WTC11 (cell line): ENCODE data around the gene FAF1. TPM values are rescaled to one million over a fixed set of nuclear protein-coding genes. Genes with fewer than 3 reads are reported as not detected.

ENCODE experiments used
- ATAC-seq: fragments of 200-7000 bp; cut with Tn5 transposase; 2 replicates; pipeline ENCODE4 v1.10.0; 2021; ENCODE audit warnings: mild to moderate bottlenecking, moderate library complexity
- CTCF ChIA-PET: fragments of 300-600 bp; sonication (Branson Sonifier 250); formaldehyde crosslinking; loops from one replicate; lab custom pipeline; 2021; ENCODE audit warnings: antibody characterized with exemption; lab: Charles Lee
- POLR2A ChIA-PET: fragments of 350-600 bp; sonication (Branson Sonifier 250); formaldehyde crosslinking; loops from one replicate; lab custom pipeline; 2021; ENCODE audit warnings: antibody characterized with exemption; lab: Charles Lee
- DNase-seq: peaks from one replicate; pipeline ENCODE4 v3.0.0; 2021; ENCODE audit warnings: low spot score
- H3K27ac Mint-ChIP-seq: 2 replicates; pipeline ENCODE4 v1.8.0; 2021; ENCODE audit warnings: mixed read lengths
- H3K27me3 Mint-ChIP-seq: 2 replicates; pipeline ENCODE4 v1.8.0; 2021; ENCODE audit warnings: low read depth, mild to moderate bottlenecking, moderate library complexity, mixed read lengths
- H3K36me3 Mint-ChIP-seq: 2 replicates; pipeline ENCODE4 v1.8.0; 2021; ENCODE audit warnings: mixed read lengths
- H3K4me1 Mint-ChIP-seq: 2 replicates; pipeline ENCODE4 v1.8.0; 2022; ENCODE audit warnings: mixed read lengths
- H3K4me3 Mint-ChIP-seq: 2 replicates; pipeline ENCODE4 v1.8.0; 2021; ENCODE audit warnings: mild to moderate bottlenecking, moderate library complexity, mixed read lengths
- H3K9me3 Mint-ChIP-seq: 2 replicates; pipeline ENCODE4 v1.8.0; 2021; ENCODE audit warnings: mixed read lengths
- CBFB ChIP-seq: sonication (generic); formaldehyde crosslinking; IDR thresholded peaks from 2 replicates; pipeline ENCODE4 v1.8.1; 2022; ENCODE audit warnings: mild to moderate bottlenecking, low read depth, missing genetic modification reagents
- CREB1 ChIP-seq: sonication (generic); formaldehyde crosslinking; IDR thresholded peaks from 2 replicates; pipeline ENCODE4 v1.8.0; 2023; ENCODE audit warnings: mild to moderate bottlenecking, missing genetic modification reagents
- CREM ChIP-seq: sonication (generic); formaldehyde crosslinking; IDR thresholded peaks from 2 replicates; pipeline ENCODE4 v1.8.1; 2022; ENCODE audit warnings: mild to moderate bottlenecking, missing genetic modification reagents, moderate library complexity
- CTCF ChIP-seq: fragments of 200-600 bp; IDR thresholded peaks from 2 replicates; pipeline ENCODE4 v1.8.0; 2022; ENCODE audit warnings: antibody characterized with exemption
- FOXP4 ChIP-seq: sonication (generic); formaldehyde crosslinking; IDR thresholded peaks from 2 replicates; pipeline ENCODE4 v1.8.0; 2022; ENCODE audit warnings: mild to moderate bottlenecking, missing genetic modification reagents
- HMGXB4 ChIP-seq: sonication (generic); formaldehyde crosslinking; IDR thresholded peaks from 2 replicates; pipeline ENCODE4 v1.8.1; 2023; ENCODE audit warnings: mild to moderate bottlenecking, moderate library complexity, missing genetic modification reagents
- IRF1 ChIP-seq: sonication (generic); formaldehyde crosslinking; IDR thresholded peaks from 2 replicates; pipeline ENCODE4 v1.8.0; 2023; ENCODE audit warnings: missing genetic modification reagents
- JAZF1 ChIP-seq: fragments of 250-450 bp; sonication (Bioruptor Pico); IDR thresholded peaks from 2 replicates; pipeline ENCODE4 v1.9.0; 2021; ENCODE audit warnings: moderate library complexity, mild to moderate bottlenecking, inconsistent platforms
- MLX ChIP-seq: sonication (generic); formaldehyde crosslinking; IDR thresholded peaks from 2 replicates; pipeline ENCODE4 v1.8.1; 2023; ENCODE audit warnings: mild to moderate bottlenecking, missing genetic modification reagents, moderate library complexity
- MYBL2 ChIP-seq: sonication (generic); formaldehyde crosslinking; IDR thresholded peaks from 2 replicates; pipeline ENCODE4 v1.8.1; 2023; ENCODE audit warnings: mild to moderate bottlenecking, moderate library complexity, missing genetic modification reagents
- NFYB ChIP-seq: sonication (generic); formaldehyde crosslinking; conservative IDR thresholded peaks from 2 replicates; pipeline ENCODE4 v1.8.0; 2022; ENCODE audit warnings: low read depth, missing genetic modification reagents
- NR2C2 ChIP-seq: sonication (generic); formaldehyde crosslinking; IDR thresholded peaks from 2 replicates; pipeline ENCODE4 v1.8.0; 2022; ENCODE audit warnings: mild to moderate bottlenecking, missing genetic modification reagents
- PRRX2 ChIP-seq: fragments of 250-450 bp; sonication (Bioruptor Pico); IDR thresholded peaks from 2 replicates; pipeline ENCODE4 v1.8.0; 2021; ENCODE audit warnings: mild to moderate bottlenecking
- TEAD4 ChIP-seq: sonication (generic); formaldehyde crosslinking; IDR thresholded peaks from 2 replicates; pipeline ENCODE4 v1.8.0; 2022; ENCODE audit warnings: mild to moderate bottlenecking, missing genetic modification reagents
- ZBTB43 ChIP-seq: sonication (generic); formaldehyde crosslinking; IDR thresholded peaks from 2 replicates; pipeline ENCODE4 v1.8.1; 2023; ENCODE audit warnings: mild to moderate bottlenecking, missing genetic modification reagents
- ZNF138 ChIP-seq: sonication (generic); formaldehyde crosslinking; conservative IDR thresholded peaks from 2 replicates; pipeline ENCODE4 v1.8.1; 2022; ENCODE audit warnings: mild to moderate bottlenecking, moderate library complexity, missing genetic modification reagents
- ZNF232 ChIP-seq: sonication (generic); formaldehyde crosslinking; IDR thresholded peaks from 2 replicates; pipeline ENCODE4 v1.8.0; 2022; ENCODE audit warnings: mild to moderate bottlenecking, missing genetic modification reagents
- total RNA-seq: library from RNA; stranded (reverse); gene quantifications from 3 replicates; pipeline ENCODE4 v1.2.3, GENCODE V29; 2021
- TF ChIP-seq, protein P1 (sequence below): fragments of 250-450 bp; sonication (Bioruptor Pico); IDR thresholded peaks from 2 replicates; pipeline ENCODE4 v1.9.0; 2021; ENCODE audit warnings: moderate library complexity, mild to moderate bottlenecking, inconsistent platforms, borderline replicate concordance

FAF1 gene
- total RNA-seq, 1 experiment from 2014 or later, result 53.5 TPM

GRCh38 chr1:50605186-50605875, 354.7 kb downstream of the FAF1 start:
- TF ChIP-seq CBFB (CRISPR knock-in tag) (no peak), IRF1 (no peak), HMGXB4 (no peak), FOXP4 (no peak)
- ChIA-PET CTCF (interaction anchor here (0.6 to 1.9 kb wide), 20 partner anchors 9 to 580 kb away, joined by 3 to 10 read pairs (median 4); partner anchors contain the start of gene DMRTA2), POLR2A (no interaction called here)
- Mint-ChIP-seq H3K4me3 (no peak overlapping the region), H3K9me3 (no peaks in the 10 kb centered on the region), H3K4me1 (peaks cover under 1% of the 10 kb centered on the region; the same call in 1 of the 2 replicates), H3K27me3 (no peaks in the 10 kb centered on the region), H3K27ac (no peak overlapping the region), H3K36me3 (no peaks in the 10 kb centered on the region)
- peak; percentile 88 for ATAC-seq
- DNase-seq, result peak; percentile 22

DNA sequence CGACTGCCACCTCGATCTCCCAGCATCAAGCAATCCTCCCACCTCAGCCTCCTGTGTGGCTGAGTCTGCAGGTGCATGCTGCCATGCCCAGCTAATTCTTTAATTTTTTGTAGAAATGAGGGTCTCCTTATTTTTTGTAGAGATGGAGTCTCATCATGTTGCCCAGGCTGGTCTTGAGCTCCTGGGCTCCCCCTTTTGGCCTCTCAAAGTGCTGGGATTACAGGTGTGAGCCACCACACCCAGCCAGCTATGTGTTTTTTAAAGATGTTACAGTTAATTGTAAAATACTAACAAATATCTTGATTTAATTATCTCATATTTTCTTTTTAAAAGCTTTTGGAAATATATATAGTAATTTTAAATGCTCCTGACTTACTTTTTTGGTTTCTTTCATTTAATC, 355.5 kb downstream of the FAF1 start:
- ATAC-seq, result no peak; the same call in 1 of the 2 replicates
- no peak for DNase-seq
- TF ChIP-seq CTCF, result 0 out of 2 replicates have a peak, but pooled peaks have one; percentile 6
- TF ChIP-seq CREB1 (CRISPR knock-in tag), result no peak
- no peaks in the 10 kb centered on the region for H3K4me1 Mint-ChIP-seq
- H3K36me3 Mint-ChIP-seq, result no peaks in the 10 kb centered on the region
- H3K27ac Mint-ChIP-seq, result no peak overlapping the region
- H3K9me3 Mint-ChIP-seq, result no peaks in the 10 kb centered on the region
- no peaks in the 10 kb centered on the region for H3K27me3 Mint-ChIP-seq
- ChIA-PET POLR2A (no interaction called here), CTCF (interaction anchor here (0.6 to 1.9 kb wide), 19 partner anchors 8 to 256 kb away, joined by 3 to 10 read pairs (median 4); partner anchors contain the start of gene DMRTA2)
- no peak overlapping the region for H3K4me3 Mint-ChIP-seq

GRCh38 chr1:50603274-50604271, 356.5 kb downstream of the FAF1 start:
- CTCF ChIA-PET, result interaction anchor here (0.6 to 1.9 kb wide), 8 partner anchors 11 to 255 kb away, joined by 3 to 10 read pairs (median 4); partner anchors contain the start of gene DMRTA2
- ATAC-seq, result no peak
- Mint-ChIP-seq H3K4me1 (no peaks in the 10 kb centered on the region), H3K9me3 (no peaks in the 10 kb centered on the region), H3K27ac (no peak overlapping the region), H3K4me3 (no peak overlapping the region), H3K27me3 (no peaks in the 10 kb centered on the region), H3K36me3 (no peaks in the 10 kb centered on the region)
- POLR2A ChIA-PET, result no interaction called here
- no peak for DNase-seq
- TF ChIP-seq PRRX2 (CRISPR knock-in tag) (no peak), CREM (CRISPR knock-in tag) (no peak), ZNF138 (CRISPR knock-in tag) (no peak), TEAD4 (CRISPR knock-in tag) (no peak), MLX (CRISPR knock-in tag) (no peak), JAZF1 (CRISPR knock-in tag) (no peak), MYBL2 (CRISPR knock-in tag) (no peak), IRF1 (no peak), ZNF232 (CRISPR knock-in tag) (no peak), NR2C2 (no peak), NFYB (CRISPR knock-in tag) (no peak), ZBTB43 (CRISPR knock-in tag) (no peak)
- TF ChIP-seq, protein P1, sequence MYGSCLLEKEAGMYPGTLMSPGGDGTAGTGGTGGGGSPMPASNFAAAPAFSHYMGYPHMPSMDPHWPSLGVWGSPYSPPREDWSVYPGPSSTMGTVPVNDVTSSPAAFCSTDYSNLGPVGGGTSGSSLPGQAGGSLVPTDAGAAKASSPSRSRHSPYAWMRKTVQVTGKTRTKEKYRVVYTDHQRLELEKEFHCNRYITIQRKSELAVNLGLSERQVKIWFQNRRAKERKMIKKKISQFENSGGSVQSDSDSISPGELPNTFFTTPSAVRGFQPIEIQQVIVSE (CRISPR knock-in tag), result no peak
